Measurements from ENCODE around the gene AKAP7.
"Not testable (repeated sequence)": the region's sequence is repeated elsewhere in the genome, so short reads cannot be mapped to it uniquely, and the experiment has no call there.

DNA sequence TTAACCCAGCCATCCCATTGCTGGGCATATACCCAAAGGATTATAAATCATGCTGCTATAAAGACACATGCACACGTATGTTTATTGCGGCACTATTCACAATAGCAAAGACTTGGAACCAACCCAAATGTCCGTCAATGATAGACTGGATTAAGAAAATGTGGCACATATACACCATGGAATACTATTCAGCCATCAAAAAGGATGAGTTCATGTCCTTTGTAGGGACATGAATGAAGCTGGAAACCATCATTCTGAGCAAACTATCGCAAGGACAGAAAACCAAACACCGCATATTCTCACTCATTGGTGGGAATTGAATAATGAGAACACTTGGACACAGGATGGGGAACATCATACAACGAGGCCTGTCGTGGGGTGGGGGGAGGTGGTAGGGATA is 43.3 kb upstream of the AKAP7 start:
- TF ChIP-seq YY1 (IDR thresholded peaks at IDR 0.05; ENCODE audit: insufficient read depth, insufficient read length); ZNF274 (IDR thresholded peaks at IDR 0.05; ENCODE audit: low read depth, low read length): not testable (repeated sequence)
